ELF-1 (cell line): ENCODE results near the gene TFB2M.

Experiments used
- DNase-seq: peaks from one replicate; pipeline ENCODE4 v3.0.0-alpha.2; 2016; ENCODE audit warnings: low read depth, low spot score

TFB2M gene

DNA sequence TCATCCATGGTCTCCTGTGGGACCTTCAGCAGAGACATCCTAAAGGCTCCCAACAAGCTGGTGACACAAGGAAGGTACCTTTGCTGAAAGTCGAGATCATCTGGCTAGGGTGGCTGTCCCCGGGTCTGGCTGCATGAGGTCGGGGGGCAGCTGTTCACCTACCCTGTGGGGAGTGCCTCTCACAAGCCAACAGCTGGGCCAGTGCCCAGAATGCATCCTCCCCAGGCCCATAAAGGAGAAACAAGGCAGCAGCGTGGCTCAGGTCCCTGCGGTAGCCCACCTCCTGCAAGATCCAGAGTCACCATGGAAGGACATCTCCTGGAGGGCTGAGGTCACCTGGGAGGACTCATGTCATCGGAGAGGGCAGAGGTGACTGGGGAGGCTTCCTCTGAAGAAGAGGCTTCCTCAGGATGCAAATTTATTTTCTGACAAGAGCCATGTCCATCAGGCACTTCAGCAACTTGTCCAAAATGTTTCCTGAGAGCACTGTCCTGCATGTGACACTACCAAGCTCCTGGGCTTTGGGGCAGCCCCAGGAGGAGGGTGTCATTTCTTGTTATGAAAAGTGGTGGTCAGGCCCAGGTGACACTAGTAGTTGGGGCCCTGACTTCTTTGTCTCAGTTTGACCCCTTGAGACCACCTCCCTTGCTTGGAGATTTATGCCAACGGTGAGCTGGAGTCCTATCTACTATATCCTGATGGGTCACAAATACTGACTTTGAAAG, 52.3 kb downstream of the TFB2M start:
- no peak for DNase-seq

DNA sequence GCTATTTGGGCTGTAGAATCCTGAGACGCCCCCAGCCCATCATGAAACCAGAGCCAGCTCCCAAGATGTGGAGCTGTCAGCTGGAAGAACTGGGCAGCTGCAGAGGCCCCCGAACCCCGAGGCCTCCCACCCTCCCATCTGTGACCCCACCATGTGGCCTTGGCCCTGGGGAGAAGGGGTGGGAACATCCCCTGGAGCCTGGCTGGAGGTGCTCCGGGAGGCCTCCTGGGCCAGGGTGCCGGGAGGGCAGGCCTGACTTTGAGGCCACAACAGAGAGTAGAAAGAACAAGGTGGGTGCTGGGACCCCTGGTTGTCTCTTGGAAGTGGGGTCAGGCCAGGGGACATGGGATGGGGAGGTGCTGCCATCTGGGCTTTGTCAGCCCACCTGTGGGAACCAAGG, 53.0 kb downstream of the TFB2M start:
- DNase-seq: no peak

DNA sequence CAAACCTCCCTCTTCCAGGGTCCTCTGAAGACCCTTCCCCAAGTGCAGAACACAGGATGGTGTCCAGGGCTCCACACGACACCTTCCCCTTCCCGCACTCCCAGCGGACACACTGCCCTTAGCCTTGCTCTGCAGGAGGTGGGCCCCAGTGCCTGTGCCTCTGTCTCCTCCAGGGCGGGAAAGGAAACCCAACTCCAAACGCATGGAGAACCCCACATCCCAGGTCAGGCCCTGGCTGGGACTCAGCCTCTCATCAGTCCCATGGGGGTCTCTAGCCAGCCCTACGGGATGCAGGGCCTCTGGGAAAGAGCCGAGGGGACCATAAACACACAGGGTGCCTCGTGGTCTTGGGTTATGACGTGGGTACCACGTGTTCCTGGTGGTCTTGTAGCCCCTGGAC, 53.4 kb downstream of the TFB2M start:
- DNase-seq: no peak

DNA sequence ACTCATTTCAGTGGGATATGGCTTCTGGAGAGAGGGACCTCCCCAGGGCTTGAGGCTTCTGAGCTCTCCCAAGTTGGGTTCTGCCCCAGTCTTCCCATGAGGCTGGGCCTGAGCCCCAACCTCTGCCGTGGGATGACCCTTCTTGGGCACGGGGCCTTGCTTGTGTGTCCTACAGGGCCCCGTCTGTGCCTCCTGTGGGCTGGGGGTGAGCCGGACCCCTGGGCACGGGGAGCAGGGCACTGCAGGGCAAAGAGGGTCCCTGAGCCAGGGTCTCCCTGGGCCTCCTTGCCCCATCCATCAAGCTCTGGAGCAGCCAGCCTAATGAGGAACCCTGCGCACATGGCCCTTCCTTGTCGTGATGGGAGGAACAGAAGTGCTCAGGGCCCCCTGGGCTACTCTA, 53.8 kb downstream of the TFB2M start:
- no peak for DNase-seq

DNA sequence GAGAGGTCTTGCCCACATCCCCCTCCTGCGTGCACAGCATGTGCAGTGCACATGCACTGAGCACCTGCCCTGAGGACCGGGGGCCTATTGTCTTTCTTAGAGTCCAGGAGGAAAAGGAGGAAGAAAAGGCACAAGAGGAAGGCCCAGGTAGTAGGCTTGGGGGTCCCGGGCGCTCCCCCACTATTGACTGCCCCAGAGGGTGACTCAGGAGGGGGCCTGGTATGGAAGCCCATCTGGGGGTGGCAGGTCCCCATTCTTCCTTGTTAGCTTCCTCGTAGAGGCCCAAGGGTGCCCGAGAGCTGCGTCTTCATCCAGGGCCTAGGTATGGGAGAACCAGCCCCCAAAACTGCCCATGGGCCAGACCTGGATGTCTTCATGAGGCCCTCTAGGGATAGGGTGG, 54.9 kb downstream of the TFB2M start:
- no peak for DNase-seq

DNA sequence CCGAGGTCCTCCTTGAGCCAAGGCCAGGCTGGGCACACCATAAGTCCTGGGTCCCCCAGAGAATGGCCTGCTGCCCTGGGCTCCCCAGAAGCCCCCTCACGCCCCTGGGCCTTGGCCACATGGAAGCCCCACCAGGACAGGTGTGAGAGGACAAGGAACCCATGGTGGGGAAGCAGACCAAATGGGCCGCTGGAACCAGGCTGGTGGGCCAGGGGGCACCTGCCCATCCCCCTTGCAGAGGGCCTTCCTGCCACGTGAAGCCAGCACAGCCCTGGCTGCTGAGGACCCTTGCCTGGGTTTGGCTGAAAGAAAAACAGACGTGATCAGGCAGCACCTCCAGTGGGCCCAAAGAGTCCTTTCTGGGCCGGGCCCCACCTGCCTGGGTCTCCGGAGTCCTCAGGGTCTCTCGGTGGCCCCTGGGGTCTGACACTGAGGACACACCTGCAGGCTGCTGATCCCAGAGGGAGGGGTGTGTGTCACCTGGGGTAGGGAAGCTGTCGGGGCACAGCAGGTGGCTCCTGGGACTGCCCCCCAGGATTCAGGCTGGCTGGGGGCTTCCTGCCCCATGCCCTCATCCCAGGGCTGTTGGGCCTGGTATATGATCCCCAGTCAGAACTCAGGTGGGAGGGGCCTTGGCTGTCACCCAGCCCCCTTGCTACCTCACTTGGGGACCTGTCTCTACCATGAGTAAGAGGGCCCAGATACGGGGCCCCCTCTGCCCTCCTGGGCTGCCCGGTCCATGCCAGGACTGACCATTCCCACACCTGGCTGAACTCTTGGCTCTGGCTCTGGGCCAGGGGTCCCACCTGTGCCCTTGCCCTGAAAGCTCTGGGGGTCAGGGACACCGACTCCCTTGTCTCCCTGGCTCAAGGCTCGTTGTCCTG, 55.7 kb downstream of the TFB2M start:
- DNase-seq: no peak

DNA sequence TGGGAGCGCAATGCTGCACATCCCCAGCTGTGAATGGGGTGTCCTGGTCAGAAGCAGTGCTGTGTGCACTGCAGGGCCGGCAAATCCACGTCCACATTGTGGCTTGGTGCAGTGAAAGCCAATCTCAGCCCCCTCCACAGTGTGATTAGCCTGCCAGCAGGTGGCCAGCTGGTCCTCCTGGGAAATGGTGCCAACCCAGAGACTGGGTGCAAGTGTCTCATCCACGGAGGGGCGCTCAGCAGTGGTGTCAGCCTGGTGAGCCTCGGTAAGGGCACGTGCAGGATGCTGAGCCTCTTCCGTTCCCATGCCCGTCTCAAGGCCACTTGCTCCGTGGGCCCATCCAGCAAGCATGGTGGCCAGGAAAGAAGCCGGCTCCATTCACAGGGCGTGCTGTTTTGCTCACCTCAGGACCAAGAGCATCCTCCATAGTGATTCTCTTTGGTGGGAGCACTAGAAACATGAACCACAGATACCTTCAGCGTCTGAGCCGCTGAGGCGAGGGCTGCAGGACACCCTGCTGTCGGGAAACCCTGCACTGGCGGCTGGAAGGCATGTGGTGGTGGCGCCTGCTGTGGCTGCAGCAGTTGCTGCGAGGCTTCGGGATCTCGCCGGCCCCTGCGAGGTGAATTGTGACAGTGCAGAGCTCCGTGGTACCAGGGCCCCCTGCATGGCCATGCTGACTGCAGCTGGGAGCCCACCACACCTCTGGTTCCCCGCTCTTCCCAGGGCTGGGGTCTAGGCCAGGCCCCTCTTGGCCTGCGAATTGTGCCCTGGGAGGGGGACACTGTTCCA, 57.0 kb downstream of the TFB2M start:
- peak; percentile 5 for DNase-seq

DNA sequence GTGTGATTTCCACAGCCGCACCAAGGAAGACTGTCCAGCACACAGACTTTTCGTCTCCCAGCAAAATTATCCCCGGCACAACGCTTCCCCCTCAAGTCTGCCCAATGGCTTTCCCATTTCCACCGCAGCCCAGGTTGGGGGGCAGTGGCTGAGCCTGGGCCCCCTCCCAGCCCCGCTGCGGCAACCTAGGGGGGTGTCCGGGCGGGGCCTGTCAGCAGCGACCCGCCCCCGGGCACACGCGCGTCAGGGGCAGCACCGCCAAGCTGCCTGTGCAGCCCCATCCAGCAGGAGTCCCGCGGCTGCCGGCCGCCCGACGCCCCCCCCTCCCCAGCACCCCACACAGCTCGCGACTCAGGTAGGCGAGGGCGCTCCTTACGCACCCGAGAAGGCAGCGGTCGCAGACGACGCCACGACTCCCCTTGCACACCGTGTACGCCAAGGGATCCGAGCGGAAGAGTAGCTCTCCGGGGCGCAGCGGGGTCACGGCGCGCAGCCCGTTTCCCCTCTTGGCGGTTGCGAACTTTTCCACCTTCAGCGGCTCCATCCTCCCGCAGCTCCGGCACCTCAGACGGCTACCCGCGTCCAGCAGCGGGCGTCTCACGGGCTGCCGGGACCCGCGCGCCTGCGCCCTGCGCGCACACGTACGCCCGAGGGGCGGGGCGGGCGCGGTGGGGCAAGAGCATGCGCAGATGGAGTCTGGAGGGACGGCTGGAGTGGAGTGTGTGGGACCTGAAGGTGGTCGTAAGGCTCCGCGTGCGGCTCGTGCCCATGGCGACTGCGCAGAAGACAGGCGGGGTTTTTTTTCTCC, 59.2 kb downstream of the TFB2M start, which contains the start of gene SMYD3:
TSS of gene SMYD3 (minus strand) at position 606 of the 808 bp plus-strand sequence.
- DNase-seq: peak; percentile 90

DNA sequence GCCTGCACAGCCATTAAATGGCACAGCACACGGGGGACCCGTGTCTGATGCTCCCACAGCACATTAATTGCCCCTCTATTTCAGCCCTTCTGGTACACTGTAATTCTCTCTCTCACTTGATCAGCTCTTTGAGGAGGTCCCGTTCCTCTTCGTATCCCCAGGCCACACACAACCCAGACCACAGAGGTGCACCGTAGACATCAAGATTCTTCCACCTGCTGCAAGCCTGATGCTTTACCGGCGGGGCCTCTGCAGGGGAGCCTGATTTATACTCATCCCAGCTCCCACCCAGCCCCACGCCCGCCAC, 59.7 kb downstream of the TFB2M start:
- peak; percentile 22 for DNase-seq

DNA sequence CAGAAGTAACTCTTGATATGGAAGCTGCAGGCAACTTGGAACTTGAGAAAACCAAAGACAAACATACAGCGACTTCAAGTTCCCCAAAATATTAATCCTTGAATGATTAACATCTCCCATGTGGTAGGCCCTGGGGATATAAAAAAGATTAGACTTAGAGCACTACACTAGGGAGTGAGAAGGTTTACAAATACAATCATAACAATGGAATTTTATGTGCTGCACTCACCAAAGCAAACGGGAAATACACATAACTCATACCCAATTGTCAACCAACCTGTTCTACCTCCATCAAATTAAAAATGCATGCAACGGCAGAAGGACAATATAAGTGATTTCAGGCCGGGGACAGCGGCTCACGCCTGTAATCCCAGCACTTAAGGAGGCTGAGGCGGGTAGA, 62.7 kb downstream of the TFB2M start:
- no peak for DNase-seq

DNA sequence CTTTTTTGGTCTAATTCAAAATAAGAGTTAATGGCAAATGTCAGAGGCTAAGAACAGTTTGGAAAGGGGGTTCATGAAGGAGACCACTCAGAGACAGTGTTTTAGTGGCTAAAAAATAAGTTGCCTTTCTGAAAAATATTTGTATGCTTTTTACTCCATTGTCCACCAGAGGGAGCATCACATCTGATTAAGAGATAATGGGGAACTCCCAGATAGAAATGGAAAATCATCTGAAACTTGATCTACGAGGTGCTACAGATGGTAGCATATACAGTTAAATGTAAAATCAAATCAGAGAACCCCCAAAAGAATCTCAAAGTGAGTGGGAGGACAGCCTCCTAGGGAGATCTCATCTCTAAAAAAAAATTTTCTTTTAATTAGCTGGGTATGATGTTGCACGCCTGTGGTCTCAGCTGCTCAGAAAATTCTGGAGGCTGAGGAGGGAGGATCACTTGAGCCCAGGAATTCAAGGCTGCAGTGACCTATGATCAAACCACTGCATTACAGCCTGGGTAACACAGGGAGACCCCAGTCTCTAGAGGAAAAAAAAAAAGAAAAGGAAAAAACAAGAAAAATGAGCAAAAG, 68.6 kb downstream of the TFB2M start:
- DNase-seq: no peak

DNA sequence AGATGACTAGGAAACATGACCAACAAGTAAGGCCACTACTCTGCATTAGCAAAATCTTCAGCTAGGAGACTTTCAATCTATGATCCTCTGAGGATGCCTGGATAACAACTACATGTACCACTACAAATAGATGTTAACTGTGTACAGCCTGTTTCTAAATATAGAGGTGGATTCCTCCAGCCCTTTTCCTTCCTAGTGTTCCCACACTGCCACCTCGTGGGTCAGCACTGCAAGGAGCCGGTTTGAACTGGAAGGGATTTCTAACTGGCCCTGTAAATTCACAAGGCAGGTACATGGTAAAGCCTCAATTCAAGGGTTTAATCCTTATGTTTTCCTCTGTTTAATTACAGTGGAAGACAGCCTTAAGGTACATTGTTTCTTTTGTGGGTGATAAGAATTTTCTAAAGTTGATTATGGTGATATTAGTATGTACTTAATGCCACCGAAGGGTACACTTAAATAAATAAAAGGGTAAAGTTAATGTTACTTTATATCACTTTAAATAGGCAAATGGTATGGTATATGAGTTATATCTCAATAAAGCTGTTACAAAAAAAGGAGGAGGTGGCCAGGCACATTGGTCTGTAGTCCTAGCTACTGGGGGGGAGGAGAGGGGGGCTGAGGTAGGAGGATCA, 73.3 kb downstream of the TFB2M start:
- peak; percentile 68 for DNase-seq

DNA sequence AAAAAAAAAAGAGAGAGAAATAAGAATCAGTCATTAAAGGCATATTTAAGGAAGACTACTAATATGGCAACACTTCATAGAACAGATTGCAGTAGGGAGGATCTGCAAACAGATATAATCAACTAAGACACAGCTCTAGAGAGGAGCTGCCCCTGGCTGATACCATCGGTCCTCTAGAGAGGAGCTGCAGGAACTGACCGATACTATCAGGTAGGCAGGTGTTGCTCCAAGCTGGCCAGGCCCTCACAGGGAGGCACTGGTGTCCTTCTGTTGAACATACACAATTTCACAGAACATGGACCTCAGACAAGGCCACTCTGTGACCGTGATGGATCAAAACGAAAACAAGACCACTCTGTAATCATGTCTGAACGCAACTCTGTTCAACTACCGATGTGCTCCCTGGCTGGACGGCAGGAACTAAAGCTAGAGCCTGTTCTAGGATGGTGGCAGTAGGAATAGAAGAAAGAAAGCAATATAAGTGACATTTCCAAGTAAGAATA, 74.5 kb downstream of the TFB2M start:
- DNase-seq: no peak
